ENCODE measurements around the gene KCNK4. TPM values are rescaled to one million over a fixed set of nuclear protein-coding genes. Genes with fewer than 3 reads are reported as not detected.

The KCNK4 gene
- total and polyA plus RNA-seq, 2 of the 13 experiments (the other 11 are each of a cell fraction or from before 2014, with no cell fraction given) = not detected

GRCh38 chr11:64316672-64317324 is 25.7 kb downstream of the KCNK4 start (continued):
- 0 out of 2 replicates have a peak, but pooled peaks have one; percentile 11 for TF ChIP-seq ZNF142 (CRISPR knock-in tag; IDR thresholded peaks at IDR 0.05)
- no peak for TF ChIP-seq USF2 (IDR thresholded peaks at IDR 0.05; ENCODE audit: low read depth, low read length)
- no peak for TF ChIP-seq USF2 (CRISPR knock-in tag; IDR thresholded peaks at IDR 0.05; ENCODE audit: borderline replicate concordance)
- TF ChIP-seq HNRNPK (IDR thresholded peaks at IDR 0.05; ENCODE audit: low read depth, low read length, poor library complexity, severe bottlenecking) = no peak
- TF ChIP-seq ISX (CRISPR knock-in tag; conservative IDR thresholded peaks at IDR 0.05) = no peak
- no peak for TF ChIP-seq KLF6 (CRISPR knock-in tag; IDR thresholded peaks at IDR 0.05)
- no peak for TF ChIP-seq ZNF510 (CRISPR knock-in tag; IDR thresholded peaks at IDR 0.05; ENCODE audit: low read depth)
- no peak for TF ChIP-seq WIZ (CRISPR knock-in tag; IDR thresholded peaks at IDR 0.05)
- no peak for TF ChIP-seq DMAP1 (CRISPR knock-in tag; IDR thresholded peaks at IDR 0.05)
- no peak for TF ChIP-seq ZNF784 (CRISPR knock-in tag; IDR thresholded peaks at IDR 0.05; ENCODE audit: borderline replicate concordance)
- TF ChIP-seq NR0B2 (CRISPR knock-in tag; IDR thresholded peaks at IDR 0.05) = no peak
- no peak for TF ChIP-seq PRDM10 (CRISPR knock-in tag; IDR thresholded peaks at IDR 0.05; ENCODE audit: low read depth)
- 0 out of 2 replicates have a peak, but pooled peaks have one; percentile 10 for TF ChIP-seq TEAD2 (CRISPR knock-in tag; IDR thresholded peaks at IDR 0.05)
- TF ChIP-seq ZNF841 (CRISPR knock-in tag; IDR thresholded peaks at IDR 0.05; ENCODE audit: borderline replicate concordance) = no peak
- TF ChIP-seq ZNF674 (CRISPR knock-in tag; IDR thresholded peaks at IDR 0.05; ENCODE audit: low read depth) = 0 out of 2 replicates have a peak, but pooled peaks have one; percentile 9
- TF ChIP-seq PAX8 (CRISPR knock-in tag; IDR thresholded peaks at IDR 0.05; ENCODE audit: borderline replicate concordance) = no peak

Data from HepG2 (cell line).